Heart left ventricle (tissue), 13 donors: ENCODE results near the gene PICALM.

Experiments used
- CTCF ChIP-seq, 12 donors: fragments of 200-600 bp; sonication (generic) in 4 of 12; IDR thresholded peaks; one replicate each; pipeline versions ENCODE4 v1.5.0 to v1.8.0; 2018 to 2022; ENCODE audit warnings: antibody characterized with exemption in 12 of 12, mild to moderate bottlenecking in 5 of 12
- POLR2A ChIP-seq, 2 donors: fragments of 450-650 bp; IDR thresholded peaks; one replicate each; pipeline ENCODE4 v1.6.1; 2017; ENCODE audit warnings: antibody characterized with exemption in 2 of 2, mild to moderate bottlenecking in 2 of 2, moderate library complexity in 2 of 2
- donor health status: ischemic (EF 13 %, LVEDD 7.1; RV severe dilation, severe dysfunction).
- donor health status: DM: no; HTN: yes; CAD: no.
- donor health status: DM: no; HTN: no; CAD: no.
- donor health status: ischemic (EF 25% LVEDD 6.9; RV normal size, moderate dysfunction).
- donor health status: ischemic (EF 25% LVEDD 5.7; RV mildly dilated, moderate dysfunction).
- donor health status: ischemic (EF 35%, LVEDD 5.7; RV mildly dilated, moderate dysfunction).
- donor health status: nonischemic (EF 11% LVEDD 7.7; RV severe dilation, severe dysfunction).
- donor health status: DM: yes; HTN: yes; CAD: no.
- donor health status: PGD.
- donor health status: ischemic (EF 29% LVEDD 5.4; RV normal size, mild dysfunction).
- donor health status: nonischemic (EF 23%, LVEDD 6.1; RV moderate dilation, normal function).

DNA sequence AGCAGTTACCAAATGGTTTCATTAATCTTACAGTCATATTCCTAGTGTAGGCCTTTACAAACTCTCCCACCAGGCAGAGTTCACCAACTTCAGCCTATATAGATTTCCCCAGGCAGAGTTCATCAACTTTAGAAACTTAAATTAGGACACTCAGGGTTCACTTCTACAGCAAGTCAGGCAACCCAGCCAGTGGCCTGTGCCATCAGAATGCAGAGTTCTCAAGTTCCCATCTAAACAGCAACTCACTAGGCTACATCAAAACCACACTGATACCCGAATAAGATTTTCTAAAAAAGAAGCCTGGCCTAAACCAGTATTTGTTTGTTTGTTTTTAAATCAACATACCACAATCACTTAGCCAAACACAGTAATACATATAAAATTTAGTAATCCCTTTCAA is 33.7 kb downstream of the PICALM start:
- TF ChIP-seq CTCF (IDR thresholded peaks at IDR 0.05) (no peak), POLR2A (IDR thresholded peaks at IDR 0.05) (no peak)
